Thymus (tissue), 11 donors: Measurements from ENCODE around the gene ACBD6. TPM values are rescaled to one million over a fixed set of nuclear protein-coding genes. Genes with fewer than 3 reads are reported as not detected.
"Not testable (repeated sequence)": the region's sequence is repeated elsewhere in the genome, so short reads cannot be mapped to it uniquely, and the experiment has no call there.

ENCODE experiments used
- DNase-seq, 9 donors: peaks; one replicate each; pipeline ENCODE4 v3.0.0-alpha.2; 2013; ENCODE audit warnings: low spot score in 9 of 9, low read depth in 6 of 9, missing footprints in 1 of 9
- H3K27ac ChIP-seq, 2 donors: one replicate each; pipeline ENCODE4 v1.5.1; 2013; ENCODE audit warnings: control low read depth in 1 of 2, low read depth in 1 of 2, low read length in 1 of 2, mild to moderate bottlenecking in 1 of 2, moderate library complexity in 1 of 2
- H3K27me3 ChIP-seq, 2 donors: one replicate each; pipeline ENCODE4 v1.5.1; 2013; ENCODE audit warnings: low read length in 1 of 2; ENCODE audit not compliant: control insufficient read depth in 2 of 2, insufficient read depth in 1 of 2
- H3K36me3 ChIP-seq, 2 donors: one replicate each; pipeline ENCODE4 v1.5.1; 2013; ENCODE audit warnings: low read length in 1 of 2, mild to moderate bottlenecking in 1 of 2, moderate library complexity in 1 of 2; ENCODE audit not compliant: control insufficient read depth in 2 of 2, insufficient read depth in 2 of 2
- H3K4me1 ChIP-seq, 2 donors: one replicate each; pipeline ENCODE4 v1.5.1; 2013; ENCODE audit warnings: low read length in 2 of 2; ENCODE audit not compliant: control insufficient read depth in 2 of 2, insufficient read depth in 2 of 2
- H3K4me3 ChIP-seq, 2 donors: one replicate each; pipeline ENCODE4 v1.5.1; 2013; ENCODE audit warnings: low read length in 2 of 2, control low read depth in 1 of 2, mild to moderate bottlenecking in 1 of 2
- H3K9me3 ChIP-seq, 2 donors: one replicate each; pipeline ENCODE4 v1.5.1; 2013; ENCODE audit warnings: low read length in 1 of 2, mild to moderate bottlenecking in 1 of 2; ENCODE audit not compliant: control insufficient read depth in 2 of 2, insufficient read depth in 1 of 2
- WGBS: extraction: QIAGEN DNeasy Blood & Tissue Kit; methylation state at CpG from one replicate; pipeline ENCODE4 v1.1.7; 2013; 5-methylcytosine and 5-hydroxymethylcytosine counted together
- polyA plus RNA-seq: library from polyadenylated mRNA; stranded (reverse); fragments of 200-250 nt; gene quantifications from one replicate; pipeline ENCODE4 v1.2.3, GENCODE V29; 2013
- total RNA-seq: library from RNA; stranded (reverse); fragments of 120-200 nt; gene quantifications from one replicate; pipeline ENCODE4 v1.2.4, GENCODE V29; 2013
- donor health status: healthy.

The ACBD6 gene
- total and polyA plus RNA-seq, 2 donors, result 35.0 to 48.7 TPM

GRCh38 chr1:180489313-180489712 is 13.1 kb downstream of the ACBD6 start:
- Histone ChIP-seq H3K4me1 (no peaks in the 10 kb centered on the region), H3K4me3 (no peak overlapping the region), H3K9me3 (no peaks in the 10 kb centered on the region), H3K36me3 (peaks cover 4 to 5% of the 10 kb centered on the region in 2 donors), H3K27me3 (no peaks in the 10 kb centered on the region), H3K27ac (no peak overlapping the region)
- DNase-seq, result no peak
- WGBS, result over 99% methylated on average over 2 of the region's 2 CpGs

DNA sequence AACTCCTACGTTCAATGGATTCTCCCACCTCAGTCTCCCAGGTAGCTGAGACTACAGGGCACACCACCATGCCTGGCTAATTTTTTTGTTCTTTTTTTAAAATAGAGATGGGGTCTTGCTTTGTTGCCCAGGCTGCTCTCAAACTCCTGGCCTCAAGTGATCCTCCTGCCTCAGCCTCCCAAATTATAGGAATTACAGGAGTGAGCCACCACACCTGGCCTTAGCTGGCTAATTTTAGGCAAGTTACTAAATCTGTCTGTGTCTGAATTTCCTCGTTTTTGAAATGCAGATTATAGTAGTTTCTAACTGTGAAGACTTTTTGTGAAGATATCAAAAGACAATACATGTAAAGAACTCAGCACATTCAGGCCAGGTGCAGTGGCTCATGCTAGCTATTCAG is 13.7 kb downstream of the ACBD6 start:
- peak in 1 of 9 donors; percentile 17 for DNase-seq
- H3K4me3 ChIP-seq, result no peak overlapping the region
- peaks cover 3 to 5% of the 10 kb centered on the region in 2 donors for H3K36me3 ChIP-seq
- no peaks in the 10 kb centered on the region for H3K9me3 ChIP-seq
- H3K27ac ChIP-seq, result no peak overlapping the region
- 88% methylated on average over 2 of the region's 2 CpGs for WGBS
- H3K27me3 ChIP-seq, result no peaks in the 10 kb centered on the region
- no peaks in the 10 kb centered on the region for H3K4me1 ChIP-seq

GRCh38 chr1:180486092-180486491 is 16.3 kb downstream of the ACBD6 start:
- WGBS, result 94% methylated on average over 1 of the region's 1 CpG
- H3K27me3 ChIP-seq, result no peaks in the 10 kb centered on the region
- no peaks in the 10 kb centered on the region for H3K9me3 ChIP-seq
- H3K4me1 ChIP-seq, result no peaks in the 10 kb centered on the region
- peaks cover 3 to 5% of the 10 kb centered on the region in 2 donors for H3K36me3 ChIP-seq
- H3K4me3 ChIP-seq, result no peak overlapping the region
- no peak overlapping the region for H3K27ac ChIP-seq
- DNase-seq, result no peak

- H3K9me3 ChIP-seq, result no peaks in the 10 kb centered on the region
- no peak overlapping the region for H3K4me3 ChIP-seq
- no peaks in the 10 kb centered on the region for H3K27me3 ChIP-seq
- no peak for DNase-seq
- no peaks in the 10 kb centered on the region for H3K4me1 ChIP-seq
- H3K36me3 ChIP-seq, result peaks cover 0 to 3% of the 10 kb centered on the region in 2 donors
- WGBS, result 98% methylated on average over 8 of the region's 8 CpGs
- no peak overlapping the region for H3K27ac ChIP-seq
These were observed 17.9 kb downstream of the ACBD6 start for GRCh38 chr1:180484490-180484889.

GRCh38 chr1:180482425-180483275 is 19.7 kb downstream of the ACBD6 start:
- DNase-seq, result peak in 7 of 9 donors; percentile 15 to 69 (median 39)
- Histone ChIP-seq H3K9me3 (no peaks in the 10 kb centered on the region), H3K4me1 (no peaks in the 10 kb centered on the region), H3K36me3 (peaks cover 0 to 3% of the 10 kb centered on the region in 2 donors), H3K4me3 (no peak overlapping the region), H3K27me3 (no peaks in the 10 kb centered on the region), H3K27ac (no peak overlapping the region)
- 35% methylated on average over 10 of the region's 10 CpGs for WGBS

- Histone ChIP-seq H3K27ac (no peak overlapping the region), H3K36me3 (no peaks in the 10 kb centered on the region), H3K4me1 (no peaks in the 10 kb centered on the region), H3K27me3 (no peaks in the 10 kb centered on the region), H3K4me3 (no peak overlapping the region), H3K9me3 (no peaks in the 10 kb centered on the region)
- 96% methylated on average over 1 of the region's 1 CpG for WGBS
- DNase-seq, result no peak
These were observed 32.3 kb downstream of the ACBD6 start for GRCh38 chr1:180470031-180470430.

GRCh38 chr1:180468311-180468710 is 34.1 kb downstream of the ACBD6 start:
- Histone ChIP-seq H3K36me3 (no peaks in the 10 kb centered on the region), H3K4me1 (no peaks in the 10 kb centered on the region), H3K27ac (no peak overlapping the region), H3K4me3 (no peak overlapping the region), H3K27me3 (no peaks in the 10 kb centered on the region), H3K9me3 (no peaks in the 10 kb centered on the region)
- DNase-seq, result no peak
- WGBS, result 98% methylated on average over 5 of the region's 5 CpGs

- Histone ChIP-seq H3K4me1 (no peaks in the 10 kb centered on the region), H3K27ac (no peak overlapping the region), H3K36me3 (no peaks in the 10 kb centered on the region), H3K27me3 (no peaks in the 10 kb centered on the region), H3K9me3 (peaks cover 0 to 5% of the 10 kb centered on the region in 2 donors), H3K4me3 (no peak overlapping the region)
- 98% methylated on average over 3 of the region's 3 CpGs for WGBS
- no peak for DNase-seq
These were observed 40.3 kb downstream of the ACBD6 start for GRCh38 chr1:180462102-180462501.

GRCh38 chr1:180461682-180462081 is 40.7 kb downstream of the ACBD6 start:
- DNase-seq, H3K4me1 ChIP-seq, H3K9me3 ChIP-seq, H3K36me3 ChIP-seq, H3K27me3 ChIP-seq, H3K27ac ChIP-seq, H3K4me3 ChIP-seq: not testable (repeated sequence)
- WGBS, result 99% methylated on average over 4 of the region's 4 CpGs
